ENCODE data around the gene SMIM15. TPM values are rescaled to one million over a fixed set of nuclear protein-coding genes. Genes with fewer than 3 reads are reported as not detected.
"Not testable (repeated sequence)": the region's sequence is repeated elsewhere in the genome, so short reads cannot be mapped to it uniquely, and the experiment has no call there.

SMIM15 gene, protein sequence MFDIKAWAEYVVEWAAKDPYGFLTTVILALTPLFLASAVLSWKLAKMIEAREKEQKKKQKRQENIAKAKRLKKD
- 10 to 100 TPM; 56.9 to 67.2 TPM for total RNA-seq

GRCh38 chr5:61162010-61162831 is at the start of gene SMIM15:
SMIM15 (minus strand) TSS chr5:61162468; CDS start chr5:61160171, 2,297 bp downstream.
- POLR2A ChIA-PET: interaction anchor here (1.2 kb wide), 1 partner anchor 240 kb away, joined by 3 read pairs; no protein-coding TSS in a partner anchor
- intact Hi-C loops (cut with micrococcal nuclease): loop anchor here (1.0 to 5.0 kb wide), 8 partner anchors 40 to 462 kb away; partner anchors contain the start of genes DEPDC1B, ERCC8, NDUFAF2 and ZSWIM6
- DNase-seq: peak; percentile 91
- Mint-ChIP-seq H3K27ac (peak within 1 kb of the TSS; percentile 96), H3K4me1 (ENCODE audit: low read depth) (peaks cover 35% of the 10 kb centered on the region), H3K36me3 (peaks cover 46% of the 10 kb centered on the region), H3K9me3 (peaks cover 3% of the 10 kb centered on the region), H3K27me3 (no peaks in the 10 kb centered on the region), H3K4me3 (peak within 1 kb of the TSS; percentile 96)
- CTCF ChIA-PET: no interaction called here

DNA sequence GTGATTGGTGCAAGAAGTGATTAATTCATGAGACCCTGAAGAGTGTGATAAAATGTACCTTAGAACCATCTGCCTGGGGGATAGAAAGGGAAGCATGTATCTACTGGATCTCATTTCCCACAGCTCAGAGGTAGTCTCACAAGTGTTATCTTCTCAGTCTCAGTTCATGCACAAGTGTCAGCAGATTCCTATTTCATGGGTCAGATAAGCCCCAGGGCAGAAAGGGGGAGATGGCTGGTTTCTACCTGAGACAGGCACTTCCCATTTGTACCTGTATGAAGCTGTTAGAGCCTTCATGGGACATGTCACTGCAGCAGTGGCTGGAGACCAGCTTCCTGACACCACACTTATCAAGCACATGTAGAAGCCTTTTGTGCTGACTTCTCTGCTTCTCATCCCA is 45.6 kb upstream of the SMIM15 start:
- ChIA-PET CTCF (no interaction called here), POLR2A (no interaction called here)
- Mint-ChIP-seq H3K4me3 (no peak overlapping the region), H3K27ac (no peak overlapping the region), H3K9me3 (peaks cover 5% of the 10 kb centered on the region), H3K36me3 (no peaks in the 10 kb centered on the region), H3K27me3 (peaks cover 37% of the 10 kb centered on the region), H3K4me1 (ENCODE audit: low read depth) (peaks cover 3% of the 10 kb centered on the region)
- DNase-seq: no peak
- intact Hi-C loops (cut with micrococcal nuclease): loop anchor here (10.0 kb wide), 1 partner anchor 327 kb away; no protein-coding TSS in a partner anchor

- intact Hi-C loops (cut with micrococcal nuclease): loop anchor here (10.0 kb wide), 1 partner anchor 330 kb away; no protein-coding TSS in a partner anchor
- ChIA-PET POLR2A (no interaction called here), CTCF (no interaction called here)
- no peak overlapping the region for H3K4me3 Mint-ChIP-seq
- peaks cover 37% of the 10 kb centered on the region for H3K27me3 Mint-ChIP-seq
- DNase-seq: no peak
- peaks cover 5% of the 10 kb centered on the region for H3K9me3 Mint-ChIP-seq
- H3K36me3 Mint-ChIP-seq: no peaks in the 10 kb centered on the region
- peaks cover 16% of the 10 kb centered on the region for H3K4me1 Mint-ChIP-seq (ENCODE audit: low read depth)
- H3K27ac Mint-ChIP-seq: no peak overlapping the region
Measured at GRCh38 chr5:61205013-61205412, 42.7 kb upstream of the SMIM15 start.

DNA sequence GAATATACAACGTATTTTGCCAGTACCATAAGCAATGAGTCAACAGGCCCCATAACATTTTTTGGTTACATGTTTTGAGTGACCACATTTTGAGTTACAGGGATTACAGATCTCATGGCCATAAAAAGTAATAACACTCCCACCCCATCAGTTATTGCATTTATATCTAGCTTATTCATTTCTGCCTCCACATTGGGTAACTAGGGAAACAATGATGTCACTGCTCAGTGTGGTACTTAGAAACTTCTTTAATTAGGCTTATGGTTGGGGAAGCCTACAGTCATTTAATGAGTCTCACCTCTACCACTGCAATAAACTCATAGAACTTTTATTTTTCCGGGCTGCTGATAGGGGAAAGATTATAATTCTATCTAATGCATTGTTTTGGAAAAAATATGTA is 39.9 kb upstream of the SMIM15 start:
- Mint-ChIP-seq H3K27me3 (peaks cover 45% of the 10 kb centered on the region), H3K9me3 (peaks cover 18% of the 10 kb centered on the region), H3K36me3 (peaks cover 2% of the 10 kb centered on the region), H3K4me3 (no peak overlapping the region), H3K27ac (no peak overlapping the region), H3K4me1 (ENCODE audit: low read depth) (peaks cover 16% of the 10 kb centered on the region)
- intact Hi-C loops (cut with micrococcal nuclease): loop anchor here (1.0 to 10.0 kb wide), 7 partner anchors 40 to 333 kb away; partner anchors contain the start of genes SMIM15 and ZSWIM6
- CTCF ChIA-PET: interaction anchor here (1.1 kb wide), 1 partner anchor 129 kb away, joined by 3 read pairs; no protein-coding TSS in a partner anchor
- no peak for DNase-seq
- POLR2A ChIA-PET: interaction anchor here (0.7 to 1.4 kb wide), 2 partner anchors 79 to 104 kb away, joined by 4 to 7 read pairs; no protein-coding TSS in a partner anchor

DNA sequence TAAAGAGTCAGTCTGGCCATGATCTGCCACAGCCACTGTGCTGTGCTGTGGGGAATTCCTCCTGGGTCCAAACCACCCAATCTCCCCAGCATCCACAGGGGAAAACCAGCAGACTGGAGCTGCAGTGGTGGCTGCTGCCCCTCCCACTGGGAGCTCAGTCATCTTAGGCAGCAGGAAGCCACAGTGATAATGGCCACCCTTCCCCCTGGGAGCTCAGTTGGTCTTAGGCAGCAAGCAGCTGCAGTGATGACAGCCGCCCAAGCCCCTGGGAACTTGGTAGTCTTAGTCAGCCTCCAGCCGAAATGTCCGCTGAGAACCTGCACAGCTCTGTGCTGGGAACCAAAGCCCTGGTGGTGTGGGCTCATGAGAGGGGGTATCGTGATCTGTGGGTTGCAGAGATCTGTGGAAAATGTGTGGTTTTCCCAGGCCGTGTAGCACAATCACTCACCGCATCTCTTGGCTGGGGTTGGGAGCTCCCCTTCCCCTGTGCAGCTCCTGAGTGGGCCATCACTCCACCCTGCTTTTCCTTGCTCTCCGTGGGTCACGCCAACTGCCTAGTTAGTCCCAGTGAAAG is 38.4 kb upstream of the SMIM15 start:
- H3K9me3 Mint-ChIP-seq: peaks cover 18% of the 10 kb centered on the region
- no peak overlapping the region for H3K27ac Mint-ChIP-seq
- peaks cover 41% of the 10 kb centered on the region for H3K27me3 Mint-ChIP-seq
- CTCF ChIA-PET: no interaction called here
- H3K36me3 Mint-ChIP-seq: peaks cover 2% of the 10 kb centered on the region
- peaks cover 16% of the 10 kb centered on the region for H3K4me1 Mint-ChIP-seq (ENCODE audit: low read depth)
- intact Hi-C loops (cut with micrococcal nuclease): loop anchor here (10.0 kb wide), 1 partner anchor 334 kb away; no protein-coding TSS in a partner anchor
- no peak overlapping the region for H3K4me3 Mint-ChIP-seq
- POLR2A ChIA-PET: no interaction called here
- peak; percentile 10 for DNase-seq

DNA sequence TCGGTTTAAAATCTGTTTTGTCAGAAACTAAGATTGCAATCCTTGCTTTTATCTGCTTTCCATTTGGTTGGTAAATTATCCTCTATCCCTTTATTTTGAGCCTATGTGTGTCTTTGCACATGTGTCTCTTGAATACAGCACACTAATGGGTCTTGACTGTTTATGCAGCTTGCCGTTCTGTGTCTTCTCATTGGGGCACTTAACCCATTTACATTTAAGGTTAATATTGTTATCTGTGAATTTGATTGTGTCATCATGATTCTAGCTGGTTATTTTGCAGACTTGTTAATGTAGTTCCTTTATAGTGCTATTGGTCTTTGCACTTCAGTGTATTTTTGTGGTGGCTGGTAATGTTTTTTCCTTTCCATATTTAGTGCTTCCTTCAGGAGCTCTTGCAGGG is 36.3 kb upstream of the SMIM15 start:
- DNase-seq: no peak
- Mint-ChIP-seq H3K27me3 (peaks cover 31% of the 10 kb centered on the region), H3K4me3 (no peak overlapping the region), H3K4me1 (ENCODE audit: low read depth) (peaks cover 16% of the 10 kb centered on the region), H3K27ac (no peak overlapping the region), H3K9me3 (peaks cover 13% of the 10 kb centered on the region), H3K36me3 (peaks cover 2% of the 10 kb centered on the region)
- POLR2A ChIA-PET: no interaction called here
- intact Hi-C loops (cut with micrococcal nuclease): no loop called here
- CTCF ChIA-PET: interaction anchor here (0.9 kb wide), 1 partner anchor 12 kb away, joined by 3 read pairs; no protein-coding TSS in a partner anchor

DNA sequence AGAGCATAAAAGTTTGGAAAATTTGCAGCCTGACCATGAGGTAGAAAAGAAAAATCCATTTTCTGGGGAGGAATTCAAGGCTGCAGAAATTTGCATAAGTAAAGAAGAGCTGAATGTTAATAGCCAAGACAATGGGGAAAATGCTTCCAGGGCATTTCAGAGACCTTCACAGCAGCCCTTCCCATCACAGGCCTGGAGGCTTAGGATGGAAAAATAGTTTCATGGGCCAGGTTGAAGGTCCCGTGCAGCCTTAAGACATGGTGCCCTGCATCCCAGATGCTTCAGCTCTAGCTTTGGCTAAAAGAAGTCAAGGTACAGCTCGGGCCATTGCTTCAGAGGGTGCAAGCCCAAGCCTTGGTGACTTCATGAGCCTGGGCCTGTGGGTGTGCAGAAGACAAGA is 25.6 kb upstream of the SMIM15 start:
- H3K4me3 Mint-ChIP-seq; intact Hi-C loops (cut with micrococcal nuclease); CTCF ChIA-PET; H3K27ac Mint-ChIP-seq; H3K4me1 Mint-ChIP-seq (ENCODE audit: low read depth); H3K36me3 Mint-ChIP-seq; POLR2A ChIA-PET; H3K9me3 Mint-ChIP-seq; DNase-seq: not testable (repeated sequence)
- peaks cover 12% of the 10 kb centered on the region for H3K27me3 Mint-ChIP-seq

DNA sequence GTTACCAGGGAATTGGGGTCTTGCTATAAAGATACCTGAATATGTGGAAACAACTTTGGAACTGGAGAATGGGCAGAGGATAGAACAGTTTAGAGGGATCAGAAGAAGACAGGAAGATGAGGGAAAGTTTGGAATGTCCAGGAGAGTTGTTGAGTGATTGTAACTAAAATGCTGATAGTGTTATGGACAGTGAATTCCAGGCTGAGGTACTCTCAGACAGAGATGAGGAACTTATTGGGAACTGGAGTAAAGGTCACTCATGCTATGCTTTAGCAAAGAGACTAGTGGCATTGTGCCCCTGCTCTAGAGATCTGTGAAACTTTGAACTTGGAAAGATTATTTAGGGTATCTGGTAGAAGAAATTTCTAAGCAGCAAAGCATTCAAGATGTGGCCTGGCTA is 25.1 kb upstream of the SMIM15 start:
- H3K4me1 Mint-ChIP-seq (ENCODE audit: low read depth); POLR2A ChIA-PET; H3K9me3 Mint-ChIP-seq; H3K36me3 Mint-ChIP-seq; H3K27ac Mint-ChIP-seq; H3K4me3 Mint-ChIP-seq; DNase-seq; intact Hi-C loops (cut with micrococcal nuclease); CTCF ChIA-PET: not testable (repeated sequence)
- H3K27me3 Mint-ChIP-seq: peaks cover 12% of the 10 kb centered on the region

- no peak overlapping the region for H3K27ac Mint-ChIP-seq
- H3K27me3 Mint-ChIP-seq: peaks cover 10% of the 10 kb centered on the region
- intact Hi-C loops (cut with micrococcal nuclease): no loop called here
- no peaks in the 10 kb centered on the region for H3K4me1 Mint-ChIP-seq (ENCODE audit: low read depth)
- no peak for DNase-seq
- ChIA-PET CTCF (no interaction called here), POLR2A (no interaction called here)
- H3K36me3 Mint-ChIP-seq: no peaks in the 10 kb centered on the region
- no peaks in the 10 kb centered on the region for H3K9me3 Mint-ChIP-seq
- no peak overlapping the region for H3K4me3 Mint-ChIP-seq
Measured at GRCh38 chr5:61186634-61187033, 24.4 kb upstream of the SMIM15 start.

DNA sequence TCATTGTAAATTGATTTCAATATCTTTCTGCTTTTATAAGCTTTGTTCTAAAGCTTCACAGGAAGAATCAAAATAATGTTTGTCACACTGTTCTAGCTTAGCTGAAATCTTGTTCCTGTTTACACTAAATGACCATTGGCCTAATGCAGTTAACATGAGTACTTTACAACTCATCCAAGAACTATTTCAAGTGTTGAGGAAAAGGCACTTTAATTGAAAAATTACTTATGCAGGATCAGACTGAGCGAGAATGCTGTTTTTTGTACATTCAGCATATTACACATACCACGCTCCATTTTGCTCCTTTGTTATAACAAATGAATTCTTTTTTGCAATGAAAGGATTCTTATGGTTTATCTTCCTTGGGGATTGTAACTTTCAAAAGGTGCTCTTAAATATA is 22.4 kb upstream of the SMIM15 start:
- no peak for DNase-seq
- Mint-ChIP-seq H3K4me1 (ENCODE audit: low read depth) (peaks cover 5% of the 10 kb centered on the region), H3K9me3 (no peaks in the 10 kb centered on the region), H3K27me3 (peaks cover 11% of the 10 kb centered on the region), H3K36me3 (no peaks in the 10 kb centered on the region), H3K4me3 (no peak overlapping the region), H3K27ac (no peak overlapping the region)
- ChIA-PET POLR2A (no interaction called here), CTCF (no interaction called here)
- intact Hi-C loops (cut with micrococcal nuclease): no loop called here

- intact Hi-C loops (cut with micrococcal nuclease): no loop called here
- ChIA-PET POLR2A (no interaction called here), CTCF (no interaction called here)
- H3K36me3 Mint-ChIP-seq: no peaks in the 10 kb centered on the region
- H3K27me3 Mint-ChIP-seq: peaks cover 10% of the 10 kb centered on the region
- peaks cover 5% of the 10 kb centered on the region for H3K4me1 Mint-ChIP-seq (ENCODE audit: low read depth)
- no peaks in the 10 kb centered on the region for H3K9me3 Mint-ChIP-seq
- no peak overlapping the region for H3K4me3 Mint-ChIP-seq
- no peak for DNase-seq
- H3K27ac Mint-ChIP-seq: no peak overlapping the region
Measured at GRCh38 chr5:61183538-61183937, 21.3 kb upstream of the SMIM15 start.

DNA sequence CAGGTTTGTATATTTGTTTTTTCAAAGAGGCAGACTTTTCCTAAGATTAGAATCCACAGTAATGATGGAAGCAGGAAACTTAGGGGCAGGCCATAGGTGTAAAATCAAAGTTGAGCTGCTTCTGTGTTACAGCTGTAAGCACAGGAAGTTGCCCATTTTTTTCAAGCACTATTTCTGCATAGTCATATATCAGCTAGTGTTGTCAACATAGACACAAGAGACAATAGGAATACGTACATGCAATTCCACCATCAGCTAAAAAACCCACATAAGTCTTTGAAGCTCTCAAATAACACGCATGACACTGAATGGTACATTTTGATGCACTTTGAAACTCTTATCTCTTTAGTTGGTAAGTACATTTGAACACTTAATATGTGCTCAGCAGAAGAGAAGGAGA is 20.2 kb upstream of the SMIM15 start:
- no peaks in the 10 kb centered on the region for H3K9me3 Mint-ChIP-seq
- intact Hi-C loops (cut with micrococcal nuclease): no loop called here
- no peak overlapping the region for H3K4me3 Mint-ChIP-seq
- H3K27ac Mint-ChIP-seq: no peak overlapping the region
- no peaks in the 10 kb centered on the region for H3K36me3 Mint-ChIP-seq
- ChIA-PET POLR2A (no interaction called here), CTCF (interaction anchor here (0.6 kb wide), 1 partner anchor 190 kb away, joined by 3 read pairs; no protein-coding TSS in a partner anchor)
- DNase-seq: no peak
- peaks cover 5% of the 10 kb centered on the region for H3K4me1 Mint-ChIP-seq (ENCODE audit: low read depth)
- peaks cover 9% of the 10 kb centered on the region for H3K27me3 Mint-ChIP-seq
